Esophagus muscularis mucosa (tissue), 4 donors: ENCODE data around the gene SDF4. TPM values are rescaled to one million over a fixed set of nuclear protein-coding genes. Genes with fewer than 3 reads are reported as not detected.

Source experiments
- DNase-seq: peaks from one replicate; pipeline ENCODE4 v3.0.0-alpha.2; 2017; ENCODE audit errors: extremely low spot score
- H3K27ac ChIP-seq, 4 donors: fragments of 200-600 bp; sonication (generic); replicated peaks in 1 of 4; 1 replicate in 3 of 4; 2 replicates in 1 of 4; pipeline ENCODE4 v1.5.1; 2016 to 2019; ENCODE audit warnings: mild to moderate bottlenecking in 1 of 4
- H3K27me3 ChIP-seq, 4 donors: fragments of 200-600 bp; sonication (generic); one replicate each; pipeline versions ENCODE4 v1.5.1 to v1.6.0; 2016 to 2019
- H3K36me3 ChIP-seq, 4 donors: fragments of 200-600 bp; sonication (generic); one replicate each; pipeline ENCODE4 v1.5.1; 2016 to 2019
- H3K4me1 ChIP-seq, 4 donors: fragments of 200-600 bp; sonication (generic); one replicate each; pipeline ENCODE4 v1.5.1; 2016 to 2019
- H3K4me3 ChIP-seq, 4 donors: fragments of 200-600 bp; sonication (generic); 1 replicate in 2 of 4; 2 replicates in 2 of 4; pipeline ENCODE4 v1.5.1; 2016 to 2019; ENCODE audit warnings: mild to moderate bottlenecking in 4 of 4, moderate library complexity in 1 of 4
- H3K9me3 ChIP-seq, 4 donors: fragments of 200-600 bp; sonication (generic); 1 replicate in 3 of 4; 2 replicates in 1 of 4; pipeline ENCODE4 v1.5.1; 2016 to 2019
- CTCF ChIP-seq, 3 experiments: fragments of 200-600 bp in 2 of 3; fragments of 450-650 bp in 1 of 3; sonication (generic) in 2 of 3; IDR thresholded peaks; one replicate each; pipeline ENCODE4 v1.5.1; 2017 to 2019; ENCODE audit warnings: antibody characterized with exemption in 3 of 3, mild to moderate bottlenecking in 2 of 3, moderate library complexity in 1 of 3
- EP300 ChIP-seq: sonication (generic); formaldehyde crosslinking; IDR thresholded peaks from one replicate; pipeline ENCODE4 v1.6.1; 2017; ENCODE audit warnings: antibody characterized with exemption
- POLR2A ChIP-seq: fragments of 450-650 bp; IDR thresholded peaks from one replicate; pipeline ENCODE4 v1.6.1; 2017; ENCODE audit warnings: antibody characterized with exemption, moderate library complexity, mild to moderate bottlenecking, low read depth
- POLR2AphosphoS5 ChIP-seq, 2 donors: sonication (generic); formaldehyde crosslinking; IDR thresholded peaks; one replicate each; pipeline ENCODE4 v1.6.1; 2017; ENCODE audit warnings: antibody characterized with exemption in 2 of 2
- WGBS: methylation state at CpG from one replicate; pipeline ENCODE4 v1.1.5; 2018; 5-methylcytosine and 5-hydroxymethylcytosine counted together
- intact Hi-C: fragments of 100-400 bp; cut with DNase I; formaldehyde crosslinking; loops from one replicate; pipeline ENCODE4 v1.15.1; 2023
- total RNA-seq, 4 donors: library from RNA; depleted of rRNA; stranded (reverse); fragments of >200 nt; gene quantifications; one replicate each; pipeline versions ENCODE4 v1.1.0 to v1.2.1, GENCODE V29; 2016

The SDF4 gene
- total RNA-seq, 4 donors from 2014 or later = 88.5 to 125 (median 107) TPM

DNA sequence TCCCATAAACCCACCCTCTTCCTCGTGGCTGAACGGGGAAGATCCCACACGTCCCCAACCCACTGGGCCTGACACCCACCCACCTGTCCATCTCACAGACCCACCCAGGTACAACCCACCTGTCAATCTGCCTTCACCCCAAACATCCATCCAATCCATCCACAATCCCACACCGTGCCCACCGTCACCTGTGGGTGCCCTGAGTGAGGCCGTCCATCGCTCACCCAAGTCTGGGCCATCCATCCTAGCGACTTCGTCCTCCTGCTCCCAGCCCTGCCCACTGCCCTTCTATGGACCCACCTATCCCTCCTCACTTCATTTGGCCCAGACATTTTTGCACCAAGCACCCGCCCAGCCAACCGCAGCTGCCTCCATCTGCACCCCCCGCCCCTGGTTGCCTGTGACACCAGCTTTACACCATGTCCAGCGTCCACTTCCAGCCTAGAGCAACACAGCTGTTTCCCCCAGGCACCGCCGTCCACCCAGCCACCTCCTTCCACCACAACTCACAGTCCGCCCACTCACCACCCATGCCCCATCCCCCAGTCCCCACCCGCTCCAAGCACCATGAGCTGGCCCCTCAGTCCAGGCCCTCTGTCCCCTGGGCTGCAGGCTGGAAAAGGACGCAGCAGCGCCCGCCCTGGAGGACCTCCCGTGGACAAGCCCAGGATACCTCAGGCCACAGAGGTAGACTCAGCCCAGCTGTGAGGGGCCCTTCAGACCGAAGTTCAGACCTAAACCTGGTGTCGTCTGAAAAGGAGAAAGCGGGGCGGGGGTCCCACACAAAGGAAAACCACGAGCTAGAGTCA lies 50.5 kb downstream of the SDF4 start:
- no peaks in the 10 kb centered on the region for H3K36me3 ChIP-seq
- intact Hi-C loops = no loop called here
- no peak overlapping the region for H3K27ac ChIP-seq
- no peak overlapping the region for H3K4me3 ChIP-seq
- peaks cover 0 to 7% (median 4%) of the 10 kb centered on the region in 4 donors for H3K4me1 ChIP-seq
- WGBS = 82% methylated on average over 23 of the region's 26 CpGs
- peaks cover 0 to 71% (median 9%) of the 10 kb centered on the region in 4 donors for H3K27me3 ChIP-seq
- TF ChIP-seq CTCF (IDR thresholded peaks at IDR 0.05) (no peak), POLR2AphosphoS5 (IDR thresholded peaks at IDR 0.05) (no peak), POLR2A (no peak), EP300 (no peak)
- no peak for DNase-seq
- H3K9me3 ChIP-seq = no peaks in the 10 kb centered on the region

GRCh38 chr1:1179983-1180861 lies 51.6 kb downstream of the SDF4 start:
- peaks cover 0 to 82% (median 11%) of the 10 kb centered on the region in 4 donors for H3K27me3 ChIP-seq
- intact Hi-C loops = no loop called here
- H3K27ac ChIP-seq = no peak overlapping the region
- 79% methylated on average over 21 of the region's 51 CpGs for WGBS
- DNase-seq = no peak
- H3K4me1 ChIP-seq = peaks cover 0 to 7% (median 4%) of the 10 kb centered on the region in 4 donors
- H3K9me3 ChIP-seq = no peaks in the 10 kb centered on the region
- no peaks in the 10 kb centered on the region for H3K36me3 ChIP-seq
- no peak for TF ChIP-seq EP300
- TF ChIP-seq POLR2A = no peak
- no peak overlapping the region for H3K4me3 ChIP-seq

DNA sequence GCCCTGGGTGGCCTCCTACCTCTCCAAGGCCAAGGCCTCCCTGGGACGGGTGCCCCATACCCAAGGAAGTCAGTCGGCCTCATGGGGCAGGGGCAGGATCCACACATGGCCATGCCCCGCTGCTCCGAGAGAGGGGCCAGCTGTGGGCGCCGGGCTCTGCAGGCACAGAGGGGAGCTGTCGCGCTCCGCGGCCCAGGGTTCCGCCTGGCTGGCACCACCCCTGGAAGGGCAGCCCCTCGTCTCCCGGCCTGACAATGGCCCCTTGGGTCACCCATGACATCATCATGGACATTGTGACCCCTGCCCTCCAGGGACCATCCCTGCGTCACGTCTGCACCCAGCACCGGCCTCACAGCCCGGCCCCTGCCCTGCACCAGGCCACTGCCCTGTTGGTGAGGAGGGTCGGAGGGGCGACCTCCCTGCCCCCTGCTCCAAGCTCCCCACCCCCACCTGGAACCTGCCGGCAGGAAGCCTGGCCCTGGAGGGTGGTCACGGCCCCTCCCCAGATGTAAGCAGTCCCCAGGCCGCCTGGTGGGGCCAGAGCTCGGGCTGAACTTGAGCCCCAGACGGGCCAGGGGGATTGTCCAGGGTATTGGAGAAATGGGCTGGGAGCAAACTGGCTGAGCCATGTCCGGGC lies 52.3 kb downstream of the SDF4 start:
- no peaks in the 10 kb centered on the region for H3K9me3 ChIP-seq

GRCh38 chr1:1178794-1179331 lies 52.9 kb downstream of the SDF4 start:
- Histone ChIP-seq H3K36me3 (no peaks in the 10 kb centered on the region), H3K4me1 (peaks cover 2 to 10% (median 6%) of the 10 kb centered on the region in 4 donors), H3K27ac (no peak overlapping the region), H3K9me3 (no peaks in the 10 kb centered on the region), H3K27me3 (peaks cover 0 to 93% (median 18%) of the 10 kb centered on the region in 4 donors), H3K4me3 (no peak overlapping the region)
- DNase-seq = no peak
- intact Hi-C loops = no loop called here
- 91% methylated on average over 21 of the region's 32 CpGs for WGBS
- TF ChIP-seq POLR2A = no peak
- no peak for TF ChIP-seq POLR2AphosphoS5 (IDR thresholded peaks at IDR 0.05)
- TF ChIP-seq CTCF (IDR thresholded peaks at IDR 0.05) = no peak
- no peak for TF ChIP-seq EP300

More for the DNA sequence above, 52.3 kb downstream of the SDF4 start:
- Histone ChIP-seq H3K27ac (no peak overlapping the region), H3K27me3 (peaks cover 0 to 87% (median 12%) of the 10 kb centered on the region in 4 donors), H3K4me1 (peaks cover 0 to 7% (median 4%) of the 10 kb centered on the region in 4 donors), H3K4me3 (no peak overlapping the region), H3K36me3 (no peaks in the 10 kb centered on the region)
- intact Hi-C loops = no loop called here
- no peak for TF ChIP-seq CTCF (IDR thresholded peaks at IDR 0.05)
- no peak for TF ChIP-seq POLR2AphosphoS5 (IDR thresholded peaks at IDR 0.05)
- TF ChIP-seq POLR2A = no peak
- TF ChIP-seq EP300 = no peak
- 88% methylated on average over 13 of the region's 25 CpGs for whole genome bisulfite sequencing
- no peak for DNase-seq
